Erythroblast (primary cell): ENCODE measurements around the gene MAN1A2.

Experiments
- GATA1 ChIP-seq: IDR thresholded peaks from 2 replicates; pipeline ENCODE4 v1.6.1; 2011; ENCODE audit warnings: low read depth, mild to moderate bottlenecking, control low read depth, low read length, moderate library complexity
- POLR2A ChIP-seq: IDR thresholded peaks from 2 replicates; pipeline ENCODE4 v1.6.1; 2011; ENCODE audit warnings: mild to moderate bottlenecking, low read length

DNA sequence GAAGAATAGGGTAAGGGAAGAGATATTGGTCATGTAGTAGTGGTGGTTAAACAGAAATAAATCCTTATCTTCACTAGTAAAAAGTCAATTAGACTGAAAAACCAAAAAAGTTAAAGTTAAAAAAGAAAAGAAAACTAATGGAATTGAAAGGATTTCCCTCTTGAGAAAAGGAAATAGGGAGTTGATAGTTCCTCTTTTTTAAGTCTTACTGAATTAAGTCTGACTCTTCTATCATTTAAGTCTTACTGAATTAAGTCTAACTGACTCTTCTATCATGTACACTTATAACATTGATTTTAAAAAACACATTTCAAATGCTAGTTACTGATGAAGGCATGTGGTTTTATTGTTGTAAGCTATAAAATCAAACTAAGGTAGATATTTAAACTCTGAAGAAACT is 189.1 kb downstream of the MAN1A2 start:
- TF ChIP-seq POLR2A (no peak), GATA1 (no peak)
